A549 (cell line): ENCODE results near the gene PDGFC.
A peak's percentile ranks its signal among the peaks of the same experiment; 100 is the strongest.

ENCODE experiments used
- BHLHE40 ChIP-seq: IDR thresholded peaks from 2 replicates; pipeline ENCODE4 v1.6.1; 2012; ENCODE audit warnings: low read depth, low read length, inconsistent platforms
- CHD2 ChIP-seq: fragments of 150-350 bp; IDR thresholded peaks from 2 replicates; pipeline ENCODE4 v1.6.1; 2014; ENCODE audit warnings: low read length; ENCODE audit not compliant: partially characterized antibody
- E2F6 ChIP-seq: IDR thresholded peaks from 2 replicates; pipeline ENCODE4 v1.6.1; 2012; ENCODE audit warnings: low read depth, borderline replicate concordance
- EHMT2 ChIP-seq: fragments of 200-600 bp; sonication (generic); IDR thresholded peaks from 2 replicates; pipeline ENCODE4 v1.6.1; 2016; ENCODE audit warnings: antibody characterized with exemption, low read depth, mild to moderate bottlenecking, moderate library complexity
- EP300 ChIP-seq, 2 experiments: fragments of >200 bp; sonication (Bioruptor Twin); formaldehyde crosslinking; IDR thresholded peaks; 2 replicates in 1 of 2; 3 replicates in 1 of 2; pipeline ENCODE4 v1.6.1; 2016 to 2017
- JUNB ChIP-seq: fragments of >200 bp; sonication (Bioruptor Twin); formaldehyde crosslinking; IDR thresholded peaks from 2 replicates; pipeline ENCODE4 v1.6.1; 2016
- POLR2A ChIP-seq: IDR thresholded peaks from 2 replicates; pipeline ENCODE4 v1.6.1; 2012; ENCODE audit warnings: mild to moderate bottlenecking, low read length
- TF ChIP-seq, protein P1 (sequence below): fragments of >200 bp; sonication (Bioruptor Twin); formaldehyde crosslinking; IDR thresholded peaks from 3 replicates; pipeline ENCODE4 v1.5.1; 2016

- TF ChIP-seq EHMT2, result no peak
- no peak for TF ChIP-seq CHD2
- TF ChIP-seq BHLHE40, result no peak
- no peak for TF ChIP-seq E2F6
- TF ChIP-seq POLR2A, result no peak
- no peak for TF ChIP-seq EP300 (IDR thresholded peaks at IDR 0.05)
- TF ChIP-seq JUNB, result peak; percentile 72
- TF ChIP-seq, protein P1, sequence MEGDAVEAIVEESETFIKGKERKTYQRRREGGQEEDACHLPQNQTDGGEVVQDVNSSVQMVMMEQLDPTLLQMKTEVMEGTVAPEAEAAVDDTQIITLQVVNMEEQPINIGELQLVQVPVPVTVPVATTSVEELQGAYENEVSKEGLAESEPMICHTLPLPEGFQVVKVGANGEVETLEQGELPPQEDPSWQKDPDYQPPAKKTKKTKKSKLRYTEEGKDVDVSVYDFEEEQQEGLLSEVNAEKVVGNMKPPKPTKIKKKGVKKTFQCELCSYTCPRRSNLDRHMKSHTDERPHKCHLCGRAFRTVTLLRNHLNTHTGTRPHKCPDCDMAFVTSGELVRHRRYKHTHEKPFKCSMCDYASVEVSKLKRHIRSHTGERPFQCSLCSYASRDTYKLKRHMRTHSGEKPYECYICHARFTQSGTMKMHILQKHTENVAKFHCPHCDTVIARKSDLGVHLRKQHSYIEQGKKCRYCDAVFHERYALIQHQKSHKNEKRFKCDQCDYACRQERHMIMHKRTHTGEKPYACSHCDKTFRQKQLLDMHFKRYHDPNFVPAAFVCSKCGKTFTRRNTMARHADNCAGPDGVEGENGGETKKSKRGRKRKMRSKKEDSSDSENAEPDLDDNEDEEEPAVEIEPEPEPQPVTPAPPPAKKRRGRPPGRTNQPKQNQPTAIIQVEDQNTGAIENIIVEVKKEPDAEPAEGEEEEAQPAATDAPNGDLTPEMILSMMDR, result no peak
These were observed 37.9 kb downstream of the PDGFC start for GRCh38 chr4:156933633-156934258.
